HG03280 (cell line): ENCODE results near the gene SCNN1B.

Source experiments
- ATAC-seq: cut with Tn5 transposase; IDR thresholded peaks from one replicate; pipeline ENCODE4 v1.9.1; 2021; ENCODE audit warnings: mild to moderate bottlenecking, moderate library complexity; ENCODE audit not compliant: unreplicated experiment

SCNN1B gene

GRCh38 chr16:23319861-23320615 lies 17.9 kb downstream of the SCNN1B start:
- ATAC-seq: no peak

GRCh38 chr16:23320693-23321092 lies 18.6 kb downstream of the SCNN1B start:
- ATAC-seq: no peak

GRCh38 chr16:23321206-23321875 lies 19.2 kb downstream of the SCNN1B start:
- ATAC-seq: no peak

- no peak for ATAC-seq
Observed at GRCh38 chr16:23323224-23324030, 21.3 kb downstream of the SCNN1B start.

GRCh38 chr16:23324727-23325126 lies 22.6 kb downstream of the SCNN1B start:
- no peak for ATAC-seq

- ATAC-seq: no peak
Observed at GRCh38 chr16:23327836-23328235, 25.7 kb downstream of the SCNN1B start.

- no peak for ATAC-seq
Observed at GRCh38 chr16:23330161-23330560, 28.1 kb downstream of the SCNN1B start.

GRCh38 chr16:23330583-23331249 lies 28.6 kb downstream of the SCNN1B start:
- ATAC-seq: no peak

GRCh38 chr16:23333034-23333579 lies 31.0 kb downstream of the SCNN1B start:
- ATAC-seq: no peak

GRCh38 chr16:23333831-23334456 lies 31.8 kb downstream of the SCNN1B start:
- no peak for ATAC-seq

- ATAC-seq: no peak
Observed at GRCh38 chr16:23334457-23334853, 32.4 kb downstream of the SCNN1B start.

- ATAC-seq: no peak
Observed at GRCh38 chr16:23334950-23335349, 32.8 kb downstream of the SCNN1B start.

GRCh38 chr16:23337836-23338550 lies 35.9 kb downstream of the SCNN1B start:
- no peak for ATAC-seq

- no peak for ATAC-seq
Observed at GRCh38 chr16:23339787-23340186, 37.7 kb downstream of the SCNN1B start.

- ATAC-seq: no peak
Observed at GRCh38 chr16:23342083-23342640, 40.1 kb downstream of the SCNN1B start.

GRCh38 chr16:23343643-23344612 lies 41.8 kb downstream of the SCNN1B start:
- no peak for ATAC-seq

- no peak for ATAC-seq
Observed at GRCh38 chr16:23345237-23345636, 43.1 kb downstream of the SCNN1B start.
